HG03025 (cell line): ENCODE data around the gene HSP90AB1.

Experiments
- ATAC-seq: cut with Tn5 transposase; IDR thresholded peaks from one replicate; pipeline ENCODE4 v1.9.1; 2021; ENCODE audit warnings: mild to moderate bottlenecking, moderate library complexity; ENCODE audit not compliant: unreplicated experiment, low FRiP score

HSP90AB1 gene

GRCh38 chr6:44253307-44254101 lies 6.6 kb downstream of the HSP90AB1 start:
- no peak for ATAC-seq

DNA sequence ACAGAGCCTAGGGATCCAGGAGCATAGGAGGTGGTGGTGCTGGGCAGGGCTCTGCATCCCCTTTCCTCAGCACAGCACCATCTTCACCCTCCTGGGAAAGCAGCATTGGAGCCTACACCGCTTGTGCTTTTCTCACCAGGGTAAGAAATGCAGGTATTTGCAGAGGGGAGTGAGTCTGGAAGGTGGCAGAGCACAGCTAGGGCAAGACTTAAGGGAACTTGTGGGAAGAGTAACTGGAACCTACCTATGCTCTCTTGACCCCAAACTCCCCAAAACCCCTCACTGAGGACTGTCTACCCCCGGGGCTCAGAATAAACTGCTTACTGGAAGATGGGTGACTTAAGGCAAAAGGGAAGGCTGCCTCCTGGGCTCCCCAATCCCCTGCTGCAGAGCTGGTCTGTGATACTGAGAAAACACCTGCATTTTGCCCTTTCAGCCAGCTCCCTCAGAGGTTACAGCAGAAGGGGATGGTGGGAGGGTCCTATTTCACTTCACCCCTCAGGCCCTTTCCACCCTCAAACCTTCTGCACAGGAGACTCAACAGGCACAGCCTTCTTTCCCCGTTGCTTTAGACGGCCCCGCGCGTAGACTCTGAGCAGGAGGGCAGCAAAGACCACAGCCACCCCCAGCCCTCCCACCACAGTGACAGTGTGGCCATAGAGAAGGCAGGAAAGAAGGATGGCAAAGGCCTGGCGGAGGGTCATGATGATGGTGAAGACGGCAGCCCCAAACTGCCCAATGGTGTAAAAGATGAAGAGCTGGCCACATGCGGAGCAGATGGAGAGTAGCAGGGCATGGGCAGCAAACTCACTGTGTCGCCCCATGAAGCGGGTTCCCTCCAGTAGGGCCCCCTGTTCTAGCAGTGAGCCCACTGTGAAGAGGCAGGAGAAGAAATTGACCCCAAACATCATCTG lies 7.5 kb downstream of the HSP90AB1 start:
- no peak for ATAC-seq

DNA sequence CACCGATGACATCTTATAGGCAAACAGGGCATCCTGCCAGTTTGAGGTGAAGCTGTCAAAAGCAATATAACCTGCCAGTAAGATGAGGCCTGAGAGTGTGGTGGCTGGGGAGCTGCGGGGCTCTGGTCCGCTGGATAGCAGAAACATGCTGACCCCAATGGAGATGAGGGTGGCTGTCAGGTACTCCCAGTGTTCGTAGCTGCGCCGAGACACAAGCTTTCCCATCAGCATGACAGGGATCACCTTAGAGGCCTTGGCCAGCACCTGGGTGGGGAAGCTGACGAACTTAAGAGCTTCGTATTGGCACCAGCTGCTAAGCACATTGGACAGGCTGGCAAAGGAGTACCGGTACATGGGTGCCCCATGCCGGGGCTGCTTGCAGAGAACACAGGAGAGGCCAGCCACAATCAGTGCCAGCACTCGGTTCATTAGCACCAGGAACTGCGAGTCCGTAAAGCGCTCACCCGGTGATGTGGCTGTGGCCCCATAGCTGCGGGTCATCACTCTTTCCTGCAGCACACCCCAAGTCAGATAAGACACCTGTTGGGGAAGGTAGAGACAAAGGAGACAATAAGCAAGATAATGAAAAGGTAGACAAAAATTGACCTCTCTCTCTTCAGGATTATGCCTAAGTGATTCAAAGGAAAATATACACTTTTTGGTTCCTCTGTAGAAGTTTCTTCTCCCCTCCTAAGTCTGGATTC lies 8.4 kb downstream of the HSP90AB1 start:
- no peak for ATAC-seq

DNA sequence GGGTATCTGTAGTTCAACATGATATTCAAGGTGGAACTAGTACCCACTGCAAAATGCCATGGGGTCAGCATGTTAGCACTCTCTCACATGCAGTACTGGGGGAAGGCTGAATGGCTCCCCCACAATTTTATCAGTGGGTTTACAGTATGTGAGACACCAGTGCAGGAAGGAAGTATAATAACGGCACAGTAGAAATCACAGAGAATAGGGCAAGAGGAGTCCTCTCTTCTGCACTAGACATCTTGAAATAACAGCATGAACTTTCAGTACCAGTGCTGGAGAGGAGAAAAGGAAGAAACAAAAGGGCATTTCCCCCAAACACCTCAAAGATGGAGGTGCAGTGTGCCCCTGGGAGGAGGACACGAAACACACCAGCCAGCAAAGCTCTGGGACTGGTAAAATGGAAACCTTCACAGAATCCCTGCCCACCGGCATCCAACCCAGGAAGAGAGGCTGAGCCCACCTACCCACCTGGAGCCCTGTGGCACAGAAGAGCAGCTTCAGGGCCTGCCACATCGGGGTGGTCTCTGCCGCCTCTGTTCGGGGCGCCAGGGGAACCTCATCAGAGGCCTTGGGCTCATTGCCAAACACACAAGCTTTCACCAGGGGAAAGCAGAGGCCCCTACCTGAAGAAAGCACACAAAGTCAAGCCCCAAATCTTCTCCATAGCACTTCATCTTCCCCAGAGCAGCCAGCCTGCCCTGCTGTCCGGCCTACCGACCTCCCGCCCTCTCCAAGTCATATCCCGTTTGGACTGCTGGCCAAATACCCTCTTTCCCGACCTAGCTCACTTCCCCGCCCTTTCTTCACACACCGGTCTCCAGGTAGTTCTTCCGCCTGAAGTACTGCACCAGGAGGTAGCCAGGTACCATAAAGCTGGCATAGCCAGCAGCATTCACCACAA lies 9.2 kb downstream of the HSP90AB1 start:
- ATAC-seq = no peak

- ATAC-seq = no peak
Observed at GRCh38 chr6:44256775-44257024, 9.8 kb downstream of the HSP90AB1 start.

DNA sequence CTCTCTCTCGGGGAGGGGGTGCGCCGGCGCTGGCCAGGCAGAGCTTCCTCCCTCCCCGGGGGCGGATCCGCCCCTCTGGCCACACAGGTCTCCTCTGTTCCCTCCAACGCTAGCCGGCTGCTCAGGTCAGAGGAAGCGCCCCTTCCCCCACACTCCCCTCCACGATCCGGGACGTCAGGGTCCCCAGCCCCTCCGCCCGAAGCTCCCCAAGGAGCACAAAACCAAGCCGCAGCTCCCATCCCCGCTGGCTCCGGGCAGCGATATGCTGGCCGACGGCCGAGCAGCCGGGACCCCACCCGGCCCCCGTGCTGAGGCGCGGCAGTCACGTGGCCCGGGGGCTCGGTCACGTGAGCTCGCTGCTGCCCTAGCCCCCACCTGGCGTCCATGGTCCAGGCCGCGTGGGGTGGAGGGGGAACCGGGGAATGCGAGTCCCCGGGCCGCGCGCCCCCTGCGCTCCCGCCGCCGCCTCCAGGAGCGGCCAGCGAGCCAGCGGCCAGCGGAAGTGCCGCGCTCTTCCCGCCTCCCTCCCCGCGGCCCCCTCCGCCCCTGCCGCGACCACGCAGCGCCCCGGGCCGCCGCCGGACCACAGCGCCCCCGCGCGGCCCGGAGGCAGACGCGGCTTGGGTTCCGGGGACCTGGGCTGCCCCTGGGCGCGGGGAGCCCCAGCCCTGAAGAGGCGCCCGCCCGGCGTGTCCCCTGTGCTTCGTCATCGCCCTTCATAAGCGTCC lies 10.3 kb downstream of the HSP90AB1 start, which contains the start of gene SLC35B2:
SLC35B2 (minus strand) TSS at position 504 of the 728 bp plus-strand sequence; CDS start at position 386, 118 bp downstream.
- peak; percentile 42 for ATAC-seq

- peak; percentile 2 for ATAC-seq
Observed at GRCh38 chr6:44257753-44258324, 10.9 kb downstream of the HSP90AB1 start.

GRCh38 chr6:44258325-44258863 lies 11.5 kb downstream of the HSP90AB1 start:
- ATAC-seq = no peak

DNA sequence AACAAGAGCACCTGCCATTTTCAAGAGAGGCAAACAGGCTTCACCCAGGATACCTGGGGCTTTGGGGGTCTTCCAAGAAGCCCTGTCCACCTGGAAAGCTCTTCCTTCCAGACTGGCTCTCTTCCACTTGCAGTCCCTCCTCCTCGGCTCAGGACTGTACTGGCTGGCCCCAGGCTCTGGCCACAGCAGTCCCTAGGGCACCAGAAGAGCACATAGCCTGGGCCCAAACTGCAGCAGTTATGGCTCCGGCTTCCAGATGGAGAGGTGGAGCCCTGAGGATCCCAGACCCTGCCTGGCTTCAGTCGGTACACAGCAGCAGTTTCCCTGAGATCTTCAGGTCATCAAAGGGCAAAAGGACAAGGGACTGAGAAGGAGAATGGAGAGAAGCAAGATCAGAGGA lies 12.0 kb downstream of the HSP90AB1 start:
- ATAC-seq = no peak

DNA sequence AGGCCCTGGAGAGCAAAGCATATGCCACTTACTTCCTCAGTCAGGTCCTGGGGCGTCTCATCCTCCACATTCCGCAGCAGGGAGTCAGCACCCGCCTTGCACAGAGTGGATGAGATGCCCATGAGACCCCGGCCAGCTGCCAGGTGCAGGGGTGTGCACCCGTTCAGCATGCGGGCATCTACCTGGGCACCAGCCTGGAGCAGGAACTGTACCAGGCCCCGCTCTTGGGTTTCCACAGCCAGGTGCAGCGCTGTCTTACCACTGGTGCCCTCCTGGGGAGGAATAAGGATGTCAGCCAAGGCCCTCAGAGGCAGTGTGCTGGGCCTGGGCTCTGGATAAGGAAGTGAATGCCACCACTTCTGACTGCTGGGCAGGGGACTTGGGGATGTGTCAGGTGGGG lies 13.1 kb downstream of the HSP90AB1 start:
- ATAC-seq = no peak

DNA sequence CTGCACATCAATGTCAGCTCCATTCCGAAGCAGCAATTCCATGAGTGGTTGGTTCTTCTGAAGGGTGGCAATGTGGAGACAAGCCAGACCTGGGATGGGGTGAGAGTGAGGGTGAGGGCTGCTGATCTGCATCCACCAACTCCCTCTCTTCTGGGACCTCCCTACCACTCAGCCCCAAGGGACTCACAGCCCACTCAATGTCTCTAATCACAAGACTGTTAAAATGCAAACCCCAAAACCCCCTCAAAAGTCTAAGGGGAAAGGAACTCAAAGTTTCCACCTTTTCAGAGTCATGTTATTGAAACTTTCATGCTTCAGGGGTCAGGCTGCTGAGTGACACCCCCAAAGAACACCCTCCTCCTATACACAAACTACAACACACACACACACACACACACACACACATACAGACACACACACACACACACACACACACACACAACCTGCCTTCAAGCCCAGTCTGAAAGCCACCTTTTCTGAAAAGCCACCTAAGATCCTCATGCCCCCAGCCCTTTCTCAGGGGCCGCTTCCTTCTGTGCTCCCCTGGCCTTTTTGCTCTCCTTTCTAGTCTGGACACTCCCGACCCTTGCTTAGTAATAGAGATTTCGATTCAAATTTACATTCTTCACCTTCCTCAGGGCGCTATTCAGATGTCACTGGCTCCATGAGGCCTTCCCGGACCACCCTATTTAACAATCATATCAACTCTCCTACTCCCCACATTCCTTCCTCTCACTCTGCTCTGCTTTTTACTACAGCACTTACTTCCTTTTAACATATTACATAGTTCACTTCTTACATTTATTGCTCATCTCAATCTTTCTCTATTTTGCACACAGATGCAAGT lies 13.8 kb downstream of the HSP90AB1 start:
- no peak for ATAC-seq

GRCh38 chr6:44261581-44261980 lies 14.7 kb downstream of the HSP90AB1 start:
- no peak for ATAC-seq

GRCh38 chr6:44262467-44263353 lies 15.8 kb downstream of the HSP90AB1 start:
- no peak for ATAC-seq

DNA sequence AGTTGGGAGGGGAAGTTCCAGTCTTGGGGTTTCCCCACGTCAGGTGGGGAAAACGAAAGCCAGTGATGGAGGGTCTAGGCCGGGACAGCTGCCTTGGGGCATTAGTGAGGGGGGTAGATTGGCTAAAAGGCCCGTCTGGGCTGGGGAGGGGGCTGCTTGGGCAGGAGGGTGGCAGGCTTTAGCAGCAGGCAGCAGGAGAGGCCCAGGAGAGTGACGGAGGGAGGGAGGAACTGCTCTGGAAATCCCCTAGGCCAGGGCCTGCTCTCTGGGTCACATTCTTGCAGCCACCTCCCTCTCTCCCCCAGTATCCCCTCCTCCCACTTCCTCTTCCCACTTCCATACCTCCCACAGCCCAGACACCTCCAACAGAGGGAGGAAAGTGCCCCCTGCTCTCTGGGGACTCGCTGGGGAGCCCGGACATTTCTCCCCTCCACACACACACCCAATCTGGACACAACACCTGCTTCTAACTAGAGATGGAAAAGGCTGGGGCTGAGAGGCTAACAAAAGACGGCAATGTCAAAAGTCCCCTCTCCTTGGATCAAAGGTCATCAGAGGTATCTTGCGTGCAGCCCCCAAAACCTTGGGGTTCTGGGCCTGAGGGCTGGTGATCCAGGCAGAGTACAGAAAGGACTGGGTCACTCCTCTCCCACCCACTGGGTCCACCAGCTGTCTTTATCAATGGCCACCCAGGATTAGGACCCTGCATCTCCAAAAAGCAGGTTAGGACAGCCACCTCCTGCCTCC lies 16.6 kb downstream of the HSP90AB1 start:
- ATAC-seq = no peak

DNA sequence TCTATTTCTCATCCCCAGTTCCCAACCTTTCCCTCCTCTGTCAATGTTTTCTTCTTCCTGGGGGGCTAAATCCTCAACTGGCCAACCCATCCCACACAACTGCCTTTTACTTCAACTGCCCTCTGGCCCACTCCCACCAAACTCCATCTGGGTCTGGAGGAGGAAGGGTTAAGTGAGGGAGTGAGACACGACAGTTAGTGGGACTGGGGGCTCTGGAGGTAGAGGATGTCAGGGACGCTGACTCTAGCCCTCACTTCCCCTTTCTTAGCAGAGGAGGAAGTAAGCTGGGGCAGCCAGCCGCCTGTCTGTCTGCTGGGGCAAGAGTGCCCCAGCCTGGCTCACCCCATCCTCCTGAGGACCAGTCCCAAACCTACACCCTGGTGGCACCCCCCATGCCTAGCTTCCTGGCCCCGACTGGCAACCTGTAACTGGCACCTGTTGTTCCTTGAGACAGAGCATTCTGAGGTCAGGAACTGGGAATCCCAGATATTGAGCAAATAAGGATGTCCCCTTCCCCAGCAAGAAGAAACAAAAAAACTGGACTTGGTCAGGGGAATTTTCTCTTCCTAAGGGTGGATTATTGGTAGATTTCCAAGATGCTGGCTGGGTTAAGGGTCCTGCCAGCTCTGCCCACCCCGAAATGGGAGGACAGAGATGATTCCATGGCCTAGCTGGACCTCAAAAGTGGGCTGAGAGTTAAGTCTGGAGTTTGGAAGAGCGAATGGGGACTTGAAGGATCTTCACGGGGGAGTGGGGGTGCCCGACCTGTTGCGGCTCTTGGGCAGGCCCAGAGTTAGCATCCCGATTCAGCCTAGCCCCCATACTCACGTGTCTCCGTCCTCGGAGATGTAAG lies 17.5 kb downstream of the HSP90AB1 start:
- no peak for ATAC-seq
